NCI-H1048 (cell line): ENCODE data around the gene NECAB3.

Experiments
- DNase-seq: peaks from one replicate; lab custom pipeline; 2025; lab: John Stamatoyannopoulos, UW

The NECAB3 gene

DNA sequence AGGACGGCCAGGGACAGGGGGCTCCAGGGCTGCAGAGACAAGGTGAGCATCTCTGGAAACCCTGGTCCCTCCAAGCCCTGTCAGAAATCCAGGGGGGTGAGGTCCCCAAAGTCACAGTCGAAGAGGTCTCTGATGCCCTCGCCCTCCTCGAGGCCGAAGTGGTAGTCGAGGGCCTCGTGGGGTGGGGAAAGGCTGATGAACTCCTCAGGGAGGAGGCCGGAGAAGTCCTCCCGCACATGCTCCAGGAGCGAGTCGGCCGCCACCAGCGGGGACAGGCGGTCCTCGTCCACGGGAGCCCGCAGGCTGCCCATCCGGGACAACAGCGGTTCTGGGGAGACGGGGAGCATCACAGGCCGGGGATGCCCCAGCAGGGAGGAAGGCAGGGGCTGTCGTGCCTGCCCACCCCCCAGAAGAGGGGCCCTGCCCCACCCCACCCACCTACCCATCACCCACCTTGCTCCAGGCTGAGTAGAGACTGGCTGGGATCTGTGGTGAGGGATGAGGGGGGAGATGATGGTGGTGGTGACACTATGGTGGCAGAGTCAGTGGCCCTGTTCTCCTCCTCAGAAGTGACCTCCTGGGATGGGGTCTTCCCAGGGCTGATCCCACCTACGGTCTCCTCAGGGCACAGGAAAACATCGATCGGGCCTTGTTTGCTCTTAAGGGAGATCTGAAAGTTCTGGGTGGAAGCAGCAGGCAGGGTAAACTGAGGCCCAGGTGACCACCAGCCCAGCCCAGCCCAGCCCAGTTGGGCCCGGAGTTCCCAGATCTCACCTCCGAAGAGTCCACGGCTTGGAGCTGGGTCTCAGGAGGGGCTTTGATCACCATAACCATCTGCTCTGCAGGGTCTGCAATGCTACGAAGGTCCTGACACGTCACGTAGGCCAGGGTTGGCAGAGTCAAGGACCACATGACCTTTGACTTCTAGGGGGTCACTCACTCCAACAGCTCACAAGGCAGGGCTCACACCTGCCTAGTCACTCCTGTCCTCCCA is 2.7 kb upstream of the NECAB3 start:
- no peak for DNase-seq

DNA sequence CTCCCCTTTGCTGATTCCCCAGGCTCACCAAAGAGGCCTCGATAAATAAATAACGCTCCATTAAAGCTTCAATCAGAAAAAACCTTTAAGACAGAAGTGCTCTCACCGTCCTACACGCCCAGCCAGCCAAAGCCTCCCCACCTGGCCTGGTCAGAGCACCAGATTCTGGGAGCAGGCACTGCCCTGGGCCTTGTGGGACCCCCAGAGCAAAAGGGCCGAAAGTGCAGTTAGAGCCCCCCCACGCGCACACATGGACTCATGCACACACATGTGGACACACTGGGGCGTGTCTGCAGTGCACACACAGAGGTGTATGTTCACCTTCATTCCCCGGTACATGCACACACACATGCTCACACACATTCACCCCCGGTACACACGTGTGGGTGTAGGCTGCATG is 1.9 kb upstream of the NECAB3 start:
- DNase-seq: no peak

DNA sequence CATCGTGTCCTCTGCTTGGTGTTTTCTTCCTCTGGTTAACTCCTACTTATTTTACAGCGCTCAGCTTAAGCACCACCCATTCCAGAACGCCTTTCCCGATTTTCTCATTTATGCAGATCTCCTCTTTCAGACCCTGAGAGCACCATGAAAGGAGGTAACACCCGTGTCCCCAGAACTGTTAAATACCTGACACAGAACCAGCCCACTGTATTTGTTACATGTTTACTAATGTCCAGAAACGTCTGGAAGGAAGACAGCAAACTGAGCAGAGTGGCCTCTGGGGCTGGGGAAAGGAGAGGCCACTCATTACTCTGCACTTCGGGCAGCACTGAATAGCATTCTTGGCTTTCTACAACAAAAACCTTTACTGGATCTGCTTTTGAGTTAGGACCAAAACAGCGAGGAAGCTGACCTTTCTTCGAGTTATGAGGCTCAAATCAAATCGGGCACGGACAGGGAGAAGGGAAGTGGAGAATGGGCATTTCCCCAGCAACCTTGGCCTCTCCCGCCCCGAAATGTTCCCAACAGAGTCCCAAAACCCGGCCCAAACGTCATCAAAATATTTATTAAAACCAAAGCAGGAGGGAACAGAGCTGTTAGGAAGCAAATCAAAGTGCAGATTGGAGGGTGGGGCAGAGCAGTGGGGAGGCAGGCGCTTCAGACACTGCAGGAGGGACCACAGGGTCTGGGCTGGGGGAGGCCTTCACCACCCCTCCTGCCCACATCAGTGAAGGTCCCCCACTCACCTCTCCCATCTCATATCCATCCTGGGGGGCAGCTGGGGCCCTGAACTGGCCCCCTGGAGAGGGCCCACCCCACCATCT is 1.1 kb upstream of the NECAB3 start:
- DNase-seq: no peak

DNA sequence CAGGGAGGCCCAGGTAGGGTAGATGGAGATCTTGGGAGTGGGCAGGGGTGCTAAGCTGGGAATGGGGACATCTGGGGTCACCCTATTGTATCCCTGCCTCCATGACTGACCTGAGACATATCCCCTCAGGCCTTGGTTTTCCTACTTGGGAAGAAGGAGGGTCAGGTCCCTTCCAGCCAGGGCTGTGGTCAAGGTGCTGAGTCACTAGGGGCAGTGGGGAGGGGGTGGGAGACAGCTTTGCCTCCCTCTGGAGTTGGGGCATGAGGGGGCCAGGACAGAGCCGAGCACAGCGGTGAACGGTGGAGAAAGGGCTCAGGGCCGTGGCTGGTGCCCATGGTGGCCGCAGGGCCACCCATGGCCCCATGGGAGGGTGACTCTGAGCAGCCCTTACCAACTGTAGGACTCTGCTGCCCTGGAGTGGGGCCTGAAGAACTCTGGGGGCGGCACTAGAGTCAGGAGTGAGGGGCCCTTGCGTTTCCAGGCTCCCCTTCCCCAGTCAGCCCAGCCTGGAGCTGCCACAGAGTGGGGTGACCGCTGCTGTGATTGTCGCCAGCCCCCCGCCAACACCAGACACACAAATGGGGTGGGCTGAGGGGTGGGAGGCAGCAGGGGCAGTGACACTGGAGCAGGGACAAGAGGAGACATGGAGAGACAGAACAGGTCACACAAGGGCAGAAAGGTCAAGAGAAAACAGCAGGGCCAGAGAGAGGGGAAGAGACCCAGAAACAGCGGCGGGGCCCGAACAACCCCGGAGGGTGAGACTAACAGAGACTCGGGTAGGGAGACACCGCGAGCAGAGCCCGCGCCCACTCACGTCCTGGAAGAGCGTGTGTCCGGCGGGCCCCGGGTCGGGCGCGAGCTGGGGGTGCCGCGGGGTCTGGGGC is 576 bp downstream of the NECAB3 start:
- no peak for DNase-seq

DNA sequence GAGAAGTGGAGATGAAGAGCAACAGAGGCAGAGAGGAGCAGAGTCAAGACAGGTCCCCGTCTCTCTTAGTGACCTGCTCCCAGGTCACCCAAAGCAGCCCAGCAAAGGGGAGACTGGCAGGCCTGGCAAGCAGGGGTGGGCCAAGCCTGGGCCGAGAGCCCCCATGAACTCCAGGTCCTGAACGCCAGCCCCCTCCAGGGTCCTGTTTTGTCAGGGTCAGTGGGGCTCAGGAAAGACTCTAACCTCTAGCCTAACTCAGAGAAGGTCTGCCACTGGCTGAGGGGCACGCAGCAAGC is 1.2 kb downstream of the NECAB3 start:
- no peak for DNase-seq

DNA sequence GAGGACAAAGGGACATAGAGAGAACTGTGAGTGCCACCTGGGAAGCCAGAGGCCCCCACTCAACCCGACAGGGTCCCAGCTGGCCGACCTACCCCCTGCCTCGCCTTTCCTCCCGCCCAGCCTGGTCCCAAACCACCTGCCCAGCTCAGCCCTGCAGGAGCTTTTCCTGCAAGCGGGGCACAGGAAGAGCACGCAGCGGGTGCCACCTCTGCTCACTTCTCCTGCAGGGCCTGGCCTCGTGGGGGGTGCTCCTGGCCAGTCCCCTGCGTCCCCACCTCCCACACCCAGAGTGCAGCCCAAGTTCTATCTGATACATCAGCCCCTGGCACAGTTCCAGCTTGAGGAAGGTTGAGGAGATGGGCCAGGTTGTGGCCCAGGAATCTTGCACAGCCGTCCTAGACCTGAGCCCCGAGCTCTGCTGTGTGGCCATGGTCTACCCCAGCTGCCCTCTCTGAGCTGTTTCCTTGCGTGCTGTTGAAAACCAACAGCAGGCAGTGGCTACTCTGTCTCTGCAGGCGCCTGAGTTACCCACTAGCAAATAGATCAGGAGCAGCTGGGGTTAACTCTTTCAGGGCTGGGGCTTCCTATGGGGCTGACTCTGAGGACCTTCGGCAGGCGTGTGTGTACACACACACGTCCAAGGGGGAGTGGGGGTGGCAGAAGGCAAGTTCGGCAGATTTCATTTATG is 1.7 kb downstream of the NECAB3 start:
- DNase-seq: no peak

DNA sequence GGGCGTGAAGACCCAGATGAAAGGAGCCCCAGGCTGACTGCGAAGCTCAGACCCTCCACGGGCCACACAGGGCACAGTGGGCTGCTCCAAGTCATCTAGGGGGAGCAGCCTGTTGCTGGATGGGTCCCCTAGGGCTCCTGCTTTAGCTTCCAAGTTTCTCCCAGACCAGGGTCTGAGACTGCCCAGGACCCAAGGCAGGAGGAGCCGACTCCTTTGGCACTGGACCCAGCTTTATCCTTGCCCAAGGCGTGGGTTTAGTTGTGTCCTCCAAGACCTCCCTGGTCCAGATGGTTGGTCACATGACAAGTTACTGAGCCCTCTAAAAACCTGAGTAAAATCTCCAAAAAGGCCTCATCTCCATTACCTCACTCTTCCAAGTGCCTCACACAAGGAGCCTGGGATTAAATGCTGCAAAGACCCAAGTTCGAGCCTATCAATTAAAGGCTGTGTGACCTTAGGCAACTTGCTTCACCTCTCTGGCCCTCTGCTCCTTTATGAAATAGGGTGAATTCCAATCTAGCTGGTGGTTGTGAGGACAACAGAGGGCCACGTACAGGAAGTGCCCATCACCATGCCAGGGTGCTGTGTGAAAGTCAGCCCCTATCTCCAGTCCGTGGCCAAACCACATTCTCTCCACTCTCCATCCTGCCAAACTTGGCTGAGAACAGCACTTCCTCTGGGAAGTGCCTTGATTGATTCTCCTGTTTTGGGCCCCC is 2.5 kb downstream of the NECAB3 start:
- no peak for DNase-seq

DNA sequence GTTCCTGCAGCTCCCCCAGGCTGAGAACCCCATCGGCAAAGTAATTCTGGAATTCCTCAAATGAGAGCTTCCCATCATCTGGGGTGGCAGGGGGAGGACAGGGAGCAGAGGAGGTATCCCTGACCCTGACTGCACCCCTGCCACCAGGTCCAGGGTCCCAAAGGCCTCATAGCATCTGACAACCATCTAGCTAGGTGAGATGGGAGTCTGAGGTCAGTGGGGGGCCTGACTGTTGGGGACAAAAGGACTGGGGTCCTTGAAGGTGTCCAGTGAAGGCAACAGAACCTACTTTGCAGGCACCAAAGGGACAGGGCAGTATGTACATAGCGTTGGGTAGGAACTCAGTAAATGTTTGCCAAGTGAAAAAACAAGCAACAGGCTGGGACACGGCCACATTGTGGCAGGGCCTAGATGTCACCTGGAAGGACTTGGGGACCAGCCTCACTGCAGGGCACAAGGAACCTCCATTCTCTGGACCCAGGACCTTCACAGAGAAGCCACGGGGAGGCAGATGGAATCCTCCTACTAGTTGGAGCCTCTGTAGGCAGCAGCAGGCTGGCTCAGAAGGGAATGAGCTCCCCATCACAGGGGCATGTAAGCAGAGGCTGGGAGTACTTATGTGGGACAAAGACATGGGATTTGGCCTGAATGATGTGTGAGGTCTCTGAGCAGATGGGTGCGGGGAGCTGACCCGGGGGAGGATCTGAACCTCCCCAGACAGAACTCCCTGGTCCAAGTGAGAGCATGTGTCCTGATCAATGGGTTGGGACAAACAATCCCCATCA is 3.3 kb downstream of the NECAB3 start:
- no peak for DNase-seq

DNA sequence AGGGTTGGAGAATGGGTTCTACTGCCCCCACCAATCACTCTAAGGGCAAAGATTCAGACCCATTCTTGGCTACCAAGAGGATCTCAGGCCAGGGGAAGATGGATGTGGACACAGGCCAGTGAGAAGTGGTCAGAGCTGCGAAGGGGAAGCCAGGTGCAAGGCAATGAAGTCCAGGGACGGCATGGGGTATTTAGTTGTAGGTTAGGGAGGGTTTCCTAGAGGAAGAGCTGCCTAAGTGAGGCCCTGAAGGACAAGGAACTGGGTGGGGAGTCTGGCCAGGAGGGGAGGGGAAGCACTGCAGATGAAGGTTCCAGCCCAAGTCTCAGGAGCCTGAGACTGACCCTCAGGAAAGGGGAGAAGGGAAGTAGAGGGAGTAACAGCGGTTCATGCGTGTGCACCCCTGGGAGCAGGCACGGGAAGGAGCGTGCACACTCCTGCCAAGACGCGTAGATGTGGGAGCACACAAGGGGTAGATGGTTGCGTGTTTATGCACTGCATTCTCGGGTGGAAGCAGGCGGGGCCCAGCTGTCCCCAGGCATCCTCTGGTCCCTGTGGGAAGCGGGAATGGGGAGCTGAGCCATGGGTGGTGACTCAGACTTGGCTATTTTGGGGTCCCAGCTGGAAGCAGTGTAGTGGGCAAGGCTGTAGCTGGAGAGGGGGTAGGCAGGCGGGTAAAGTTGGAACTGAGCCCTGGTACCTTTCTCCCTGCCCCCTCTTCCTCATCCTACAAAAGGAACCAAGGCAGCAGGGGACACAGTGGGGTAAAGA is 4.2 kb downstream of the NECAB3 start:
- no peak for DNase-seq

DNA sequence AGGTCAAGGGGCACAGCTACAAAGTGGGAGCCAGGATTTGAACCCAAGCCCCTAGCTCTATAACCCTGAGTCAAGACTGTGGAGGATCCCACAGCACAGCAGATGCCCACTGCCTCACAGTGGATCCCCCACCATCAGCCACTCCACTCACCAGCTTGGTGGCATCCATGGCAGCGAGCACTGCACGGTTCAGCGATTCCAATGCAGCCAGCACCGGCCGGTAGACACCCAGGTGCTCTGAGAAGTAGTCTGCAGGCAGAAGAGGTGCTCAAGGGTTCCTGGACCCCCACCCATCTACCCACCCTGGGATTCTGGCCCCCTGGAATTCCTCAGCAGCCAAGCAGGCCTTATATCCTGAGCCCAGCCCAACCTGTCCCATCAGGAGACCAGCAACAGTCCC is 5.0 kb downstream of the NECAB3 start:
- DNase-seq: no peak

DNA sequence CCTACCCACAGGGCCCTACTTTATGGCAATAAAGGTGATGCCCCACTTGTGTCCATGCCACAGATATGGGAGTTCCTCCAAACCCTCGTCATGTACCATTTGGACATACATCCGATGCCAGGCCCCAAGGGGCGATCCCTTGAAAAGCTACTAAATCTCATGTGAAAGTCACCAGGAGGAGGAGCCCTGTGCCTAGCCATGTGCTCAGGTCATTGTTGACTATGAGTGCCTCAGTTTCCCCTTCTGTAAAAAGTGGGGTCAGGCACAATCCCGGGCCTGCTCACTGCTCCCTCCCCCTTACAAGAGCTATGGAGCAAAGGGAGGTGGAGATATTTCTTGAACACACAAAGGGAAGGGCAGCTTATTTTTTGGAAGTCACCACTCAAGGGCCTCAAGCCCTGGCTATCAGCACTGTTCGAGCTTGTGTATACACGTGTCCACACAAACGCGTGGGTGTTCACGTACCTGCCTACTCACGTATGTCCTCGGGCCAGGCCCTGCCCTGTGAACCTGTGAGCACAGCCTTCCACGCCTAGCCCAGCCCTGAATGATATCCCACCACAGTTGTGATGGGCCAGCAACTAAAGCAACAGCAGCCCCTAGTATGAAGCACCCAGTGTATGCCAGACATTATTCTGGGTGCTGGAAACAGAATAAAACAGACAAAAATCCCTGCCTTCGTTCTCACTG is 5.6 kb downstream of the NECAB3 start:
- no peak for DNase-seq

DNA sequence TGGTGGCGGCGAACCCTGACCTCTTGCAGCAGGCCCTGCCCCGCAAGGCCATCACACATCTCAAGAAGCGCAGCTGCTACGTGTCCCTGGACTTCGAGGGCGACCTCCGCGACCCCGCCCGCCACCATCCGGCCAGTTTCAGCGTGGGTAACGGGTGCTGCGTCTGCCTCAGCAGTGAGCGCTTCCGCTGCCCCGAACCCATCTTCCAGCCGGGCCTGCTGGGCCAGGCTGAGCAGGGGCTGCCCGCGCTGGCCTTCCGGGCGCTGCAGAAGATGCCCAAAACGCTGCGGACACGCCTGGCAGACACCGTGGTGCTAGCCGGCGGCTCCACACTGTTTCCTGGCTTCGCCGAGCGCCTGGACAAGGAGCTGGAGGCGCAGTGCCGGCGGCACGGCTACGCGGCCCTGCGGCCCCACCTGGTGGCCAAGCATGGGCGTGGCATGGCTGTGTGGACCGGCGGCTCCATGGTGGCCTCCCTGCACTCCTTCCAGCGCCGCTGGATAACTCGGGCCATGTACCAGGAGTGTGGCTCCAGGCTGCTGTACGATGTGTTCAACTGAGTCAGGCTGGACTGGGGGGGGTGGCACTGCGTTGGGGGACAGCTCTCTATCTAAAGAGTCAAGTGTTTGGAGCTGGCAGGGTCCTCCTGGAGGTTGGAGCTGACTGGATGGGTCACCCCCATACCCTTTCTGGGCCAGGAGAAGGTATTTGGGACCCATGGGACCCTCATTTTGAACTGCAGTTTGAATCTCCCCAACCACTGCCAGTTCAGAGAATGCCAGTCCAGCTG is 6.4 kb downstream of the NECAB3 start:
- DNase-seq: no peak

DNA sequence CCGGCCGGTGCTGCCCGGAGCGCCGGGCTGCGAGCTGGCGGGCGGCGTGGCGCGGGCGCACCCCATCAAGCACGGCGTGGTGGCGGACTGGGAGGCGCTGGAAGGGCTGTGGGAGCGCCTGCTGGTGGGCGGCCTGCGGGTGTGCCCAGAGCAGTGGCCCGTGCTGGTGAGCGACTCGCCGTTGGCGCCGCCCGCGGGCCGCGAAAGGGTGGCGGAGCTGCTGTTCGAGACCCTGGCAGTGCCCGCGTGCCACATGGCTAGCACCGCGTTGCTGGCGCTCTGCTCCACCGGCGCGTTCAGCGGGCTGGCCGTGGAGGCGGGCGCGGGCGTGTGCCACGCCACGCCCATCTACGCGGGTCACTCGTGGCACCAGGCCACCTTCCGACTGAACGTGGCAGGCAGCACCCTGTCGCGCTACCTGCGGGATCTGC is 7.0 kb downstream of the NECAB3 start:
- no peak for DNase-seq

DNA sequence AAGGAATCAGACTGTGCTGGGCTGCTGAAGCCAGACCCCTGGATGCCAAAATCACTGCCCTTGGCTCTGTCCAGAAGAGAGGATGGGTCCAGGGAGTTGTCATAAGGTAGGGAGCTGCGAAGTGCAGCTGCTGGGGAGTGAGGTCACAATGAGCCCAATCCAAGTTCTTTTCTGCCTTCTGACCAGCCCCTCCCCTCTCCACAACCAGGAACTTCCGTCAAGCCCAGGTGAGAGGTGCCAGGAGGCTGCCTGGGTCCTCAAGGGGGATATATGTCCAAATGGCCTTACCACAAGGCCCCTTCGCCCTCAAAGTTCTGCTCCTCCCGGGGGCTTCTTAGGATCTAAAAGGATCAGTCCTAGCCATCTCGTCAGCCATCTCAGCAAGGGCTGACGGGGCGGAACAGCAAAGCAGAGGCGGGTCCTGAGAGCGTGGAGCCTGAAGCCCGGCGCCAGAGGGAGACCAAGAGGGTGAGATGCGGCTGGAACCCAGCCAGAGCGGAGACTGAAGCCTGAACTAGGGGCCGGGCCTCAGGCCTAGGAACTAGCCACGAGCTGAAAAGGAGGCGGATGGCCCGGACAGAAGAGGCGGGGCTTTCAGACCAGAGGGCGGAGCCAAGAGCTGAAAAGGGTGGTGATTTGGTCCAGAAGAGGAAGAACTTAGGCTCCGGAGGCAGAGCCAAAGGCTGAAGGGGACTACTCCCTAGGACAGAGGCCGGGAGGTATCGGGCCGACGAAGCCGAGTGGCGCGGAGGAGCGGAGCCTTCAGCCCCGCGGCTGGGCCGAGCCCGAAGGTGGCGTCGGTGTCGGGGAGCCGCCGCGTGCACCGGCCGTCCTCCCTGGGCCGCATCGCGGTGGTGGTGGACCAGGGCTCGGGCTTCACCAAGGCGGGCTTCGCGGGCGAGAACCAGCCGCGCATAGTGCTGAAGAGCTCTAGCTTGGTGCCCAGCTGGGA is 7.7 kb downstream of the NECAB3 start, which contains the start of gene ACTL10:
Gene ACTL10, plus strand, starts transcription at position 651 of the 952 bp plus-strand sequence. CDS start 555 bp downstream, outside the sequence.
- DNase-seq: peak; percentile 32

DNA sequence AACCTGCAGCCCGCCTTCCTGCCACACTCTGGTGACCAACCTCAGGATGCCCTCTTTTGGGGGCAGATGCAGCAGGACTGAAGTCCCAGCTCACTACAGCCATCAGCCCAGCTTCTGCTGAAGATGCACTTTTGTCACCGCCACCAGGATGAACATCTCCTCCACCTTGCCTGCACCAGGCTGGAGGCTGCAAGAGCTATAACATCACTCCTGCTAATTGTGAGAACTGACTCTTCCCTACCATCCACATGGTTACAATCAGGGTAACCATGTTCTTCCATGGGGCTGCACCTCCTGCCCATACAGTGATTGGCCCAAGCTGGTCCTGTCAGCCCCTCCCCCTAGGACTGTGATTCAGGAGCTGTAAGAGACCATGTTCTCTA is 9.5 kb downstream of the NECAB3 start:
- no peak for DNase-seq

DNA sequence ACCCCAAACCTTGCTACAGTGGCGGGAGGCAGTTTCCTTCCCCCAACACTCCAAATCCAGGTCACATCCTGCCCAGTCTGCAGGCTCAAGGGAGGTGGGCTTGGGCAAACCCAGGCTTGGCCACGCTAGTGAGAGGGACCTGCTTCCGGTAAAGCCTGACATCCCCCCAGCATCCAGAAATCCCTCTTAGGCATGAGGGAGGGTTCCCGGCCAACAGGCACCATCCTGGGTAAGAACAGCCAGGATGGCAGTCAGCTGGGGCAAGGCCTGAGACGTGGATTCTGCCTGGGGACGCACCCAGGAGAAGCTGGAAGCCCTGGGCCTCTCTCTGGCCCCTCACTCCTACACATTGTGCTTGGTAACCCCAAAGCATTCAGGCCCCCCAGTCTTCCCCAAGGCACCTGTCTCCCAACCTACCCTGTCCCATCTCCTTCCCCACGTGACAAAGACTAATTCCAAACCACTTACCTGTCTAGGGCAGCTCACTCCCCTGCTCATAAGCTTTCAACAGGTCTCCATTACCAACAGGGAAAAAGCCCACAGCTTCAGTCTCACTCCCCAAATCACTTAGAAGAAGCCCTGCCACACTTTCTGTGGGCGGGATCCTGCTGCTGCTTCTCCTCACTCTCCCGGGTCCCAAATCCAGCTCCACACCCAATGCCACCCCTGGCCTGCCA is 10.0 kb downstream of the NECAB3 start:
- DNase-seq: no peak
